Dendritic cell treated with granulocyte-macrophage colony-stimulating factor and Interleukin-4, amounts not matched to agents 40 ng/mL and 50 ng/mL, for 4 days (primary cell): ENCODE measurements around the gene HTRA3.
A peak's percentile ranks its signal among the peaks of the same experiment; 100 is the strongest.

Source experiments
- H3K27ac Mint-ChIP-seq: one replicate; pipeline ENCODE4 v1.8.0; 2022; ENCODE audit warnings: mild to moderate bottlenecking, mixed read lengths
- H3K27me3 Mint-ChIP-seq: one replicate; pipeline ENCODE4 v1.8.0; 2022; ENCODE audit warnings: mild to moderate bottlenecking, mixed read lengths
- H3K36me3 Mint-ChIP-seq: one replicate; pipeline ENCODE4 v1.8.0; 2022; ENCODE audit warnings: low read depth, mixed read lengths
- H3K4me1 Mint-ChIP-seq: one replicate; pipeline ENCODE4 v1.8.0; 2022; ENCODE audit warnings: low read depth, mixed read lengths
- H3K4me3 Mint-ChIP-seq: one replicate; pipeline ENCODE4 v1.8.0; 2022; ENCODE audit warnings: mild to moderate bottlenecking, moderate library complexity, mixed read lengths
- H3K9me3 Mint-ChIP-seq: one replicate; pipeline ENCODE4 v1.8.0; 2022; ENCODE audit warnings: mixed read lengths
- intact Hi-C: fragments of 100-400 bp; cut with micrococcal nuclease; formaldehyde crosslinking; loops from one replicate; pipeline ENCODE4 v1.15.0; 2022

HTRA3 gene

GRCh38 chr4:8262637-8263322, 6.8 kb upstream of the HTRA3 start:
- H3K36me3 Mint-ChIP-seq: no peaks in the 10 kb centered on the region
- no peak overlapping the region for H3K4me3 Mint-ChIP-seq
- H3K27me3 Mint-ChIP-seq: no peaks in the 10 kb centered on the region
- H3K4me1 Mint-ChIP-seq: peaks cover 6% of the 10 kb centered on the region
- no peak overlapping the region for H3K27ac Mint-ChIP-seq
- H3K9me3 Mint-ChIP-seq: no peaks in the 10 kb centered on the region
- intact Hi-C loops: no loop called here

GRCh38 chr4:8263397-8263796, 6.2 kb upstream of the HTRA3 start:
- Mint-ChIP-seq H3K27ac (no peak overlapping the region), H3K4me1 (peaks cover 6% of the 10 kb centered on the region), H3K4me3 (no peak overlapping the region)

GRCh38 chr4:8264106-8264505, 5.4 kb upstream of the HTRA3 start:
- peaks cover 8% of the 10 kb centered on the region for H3K4me1 Mint-ChIP-seq
- H3K9me3 Mint-ChIP-seq: no peaks in the 10 kb centered on the region
- peaks cover 9% of the 10 kb centered on the region for H3K27me3 Mint-ChIP-seq
- H3K27ac Mint-ChIP-seq: no peak overlapping the region
- H3K4me3 Mint-ChIP-seq: no peak overlapping the region
- intact Hi-C loops: no loop called here
- H3K36me3 Mint-ChIP-seq: no peaks in the 10 kb centered on the region

More at GRCh38 chr4:8263397-8263796, 6.2 kb upstream of the HTRA3 start:
- peaks cover 2% of the 10 kb centered on the region for H3K27me3 Mint-ChIP-seq
- no peaks in the 10 kb centered on the region for H3K36me3 Mint-ChIP-seq
- H3K9me3 Mint-ChIP-seq: no peaks in the 10 kb centered on the region
- intact Hi-C loops: no loop called here

GRCh38 chr4:8265171-8265929, 4.2 kb upstream of the HTRA3 start:
- Mint-ChIP-seq H3K27me3 (peaks cover 17% of the 10 kb centered on the region), H3K4me1 (peaks cover 11% of the 10 kb centered on the region), H3K36me3 (no peaks in the 10 kb centered on the region), H3K4me3 (no peak overlapping the region), H3K9me3 (no peaks in the 10 kb centered on the region), H3K27ac (no peak overlapping the region)
- intact Hi-C loops: no loop called here

GRCh38 chr4:8266088-8266487, 3.5 kb upstream of the HTRA3 start:
- Mint-ChIP-seq H3K27me3 (peaks cover 24% of the 10 kb centered on the region), H3K4me3 (no peak overlapping the region), H3K36me3 (no peaks in the 10 kb centered on the region), H3K27ac (no peak overlapping the region), H3K4me1 (peaks cover 18% of the 10 kb centered on the region), H3K9me3 (no peaks in the 10 kb centered on the region)
- intact Hi-C loops: no loop called here

- intact Hi-C loops: no loop called here
- Mint-ChIP-seq H3K36me3 (no peaks in the 10 kb centered on the region), H3K4me1 (peaks cover 21% of the 10 kb centered on the region), H3K4me3 (no peak overlapping the region), H3K27me3 (peaks cover 28% of the 10 kb centered on the region), H3K9me3 (no peaks in the 10 kb centered on the region), H3K27ac (no peak overlapping the region)
These were observed 3.0 kb upstream of the HTRA3 start for GRCh38 chr4:8266508-8266907.

- no peak overlapping the region for H3K4me3 Mint-ChIP-seq
- peaks cover 17% of the 10 kb centered on the region for H3K4me1 Mint-ChIP-seq
- peaks cover 31% of the 10 kb centered on the region for H3K27me3 Mint-ChIP-seq
- no peaks in the 10 kb centered on the region for H3K36me3 Mint-ChIP-seq
- no peaks in the 10 kb centered on the region for H3K9me3 Mint-ChIP-seq
- intact Hi-C loops: loop anchor here (1.0 kb wide), 1 partner anchor 136 kb away; no protein-coding TSS in a partner anchor
- no peak overlapping the region for H3K27ac Mint-ChIP-seq
These were observed 2.5 kb upstream of the HTRA3 start for GRCh38 chr4:8267077-8267476.

- no peak overlapping the region for H3K4me3 Mint-ChIP-seq
- H3K9me3 Mint-ChIP-seq: no peaks in the 10 kb centered on the region
- no peak overlapping the region for H3K27ac Mint-ChIP-seq
- intact Hi-C loops: no loop called here
- no peaks in the 10 kb centered on the region for H3K36me3 Mint-ChIP-seq
- peaks cover 32% of the 10 kb centered on the region for H3K27me3 Mint-ChIP-seq
- H3K4me1 Mint-ChIP-seq: peaks cover 28% of the 10 kb centered on the region
These were observed 1.3 kb upstream of the HTRA3 start for GRCh38 chr4:8268211-8268610.

GRCh38 chr4:8268901-8269534, 536 bp upstream of the HTRA3 start:
- no peak overlapping the region for H3K4me3 Mint-ChIP-seq
- H3K36me3 Mint-ChIP-seq: no peaks in the 10 kb centered on the region
- peaks cover 35% of the 10 kb centered on the region for H3K27me3 Mint-ChIP-seq
- peaks cover 36% of the 10 kb centered on the region for H3K4me1 Mint-ChIP-seq
- no peak overlapping the region for H3K27ac Mint-ChIP-seq
- intact Hi-C loops: no loop called here
- H3K9me3 Mint-ChIP-seq: no peaks in the 10 kb centered on the region

- Mint-ChIP-seq H3K4me3 (peak overlapping the region; percentile 69), H3K36me3 (no peaks in the 10 kb centered on the region), H3K9me3 (no peaks in the 10 kb centered on the region), H3K27me3 (peaks cover 46% of the 10 kb centered on the region), H3K27ac (no peak overlapping the region), H3K4me1 (peaks cover 38% of the 10 kb centered on the region)
- intact Hi-C loops: no loop called here
These were observed 841 bp downstream of the HTRA3 start for GRCh38 chr4:8270418-8270771.

GRCh38 chr4:8270912-8271815, 1.6 kb downstream of the HTRA3 start:
- Mint-ChIP-seq H3K36me3 (no peaks in the 10 kb centered on the region), H3K4me3 (no peak overlapping the region), H3K9me3 (no peaks in the 10 kb centered on the region), H3K27ac (no peak overlapping the region), H3K27me3 (peaks cover 48% of the 10 kb centered on the region), H3K4me1 (peaks cover 41% of the 10 kb centered on the region)
- intact Hi-C loops: no loop called here

GRCh38 chr4:8271821-8272220, 2.3 kb downstream of the HTRA3 start:
- no peak overlapping the region for H3K27ac Mint-ChIP-seq
- no peaks in the 10 kb centered on the region for H3K36me3 Mint-ChIP-seq
- no peaks in the 10 kb centered on the region for H3K9me3 Mint-ChIP-seq
- intact Hi-C loops: no loop called here
- peaks cover 46% of the 10 kb centered on the region for H3K4me1 Mint-ChIP-seq
- no peak overlapping the region for H3K4me3 Mint-ChIP-seq
- H3K27me3 Mint-ChIP-seq: peaks cover 50% of the 10 kb centered on the region

- Mint-ChIP-seq H3K27me3 (peaks cover 52% of the 10 kb centered on the region), H3K4me3 (peak overlapping the region; percentile 14), H3K27ac (peak overlapping the region; percentile 36), H3K4me1 (peaks cover 55% of the 10 kb centered on the region), H3K9me3 (no peaks in the 10 kb centered on the region), H3K36me3 (no peaks in the 10 kb centered on the region)
- intact Hi-C loops: no loop called here
These were observed 3.2 kb downstream of the HTRA3 start for GRCh38 chr4:8272472-8273428.
